ENCODE results near the gene TPSB2. TPM values are rescaled to one million over a fixed set of nuclear protein-coding genes. Genes with fewer than 3 reads are reported as not detected.
"Not testable (repeated sequence)": the region's sequence is repeated elsewhere in the genome, so short reads cannot be mapped to it uniquely, and the experiment has no call there.

TPSB2 gene
- total RNA-seq, 1 experiment from 2014 or later = not detected

GRCh38 chr16:1261131-1261892, 31.3 kb upstream of the TPSB2 start:
- DNase-seq (ENCODE audit: low read depth) = peak; percentile 36

- no peak for DNase-seq (ENCODE audit: low read depth)
Measured at GRCh38 chr16:1260101-1260680, 30.2 kb upstream of the TPSB2 start.

DNA sequence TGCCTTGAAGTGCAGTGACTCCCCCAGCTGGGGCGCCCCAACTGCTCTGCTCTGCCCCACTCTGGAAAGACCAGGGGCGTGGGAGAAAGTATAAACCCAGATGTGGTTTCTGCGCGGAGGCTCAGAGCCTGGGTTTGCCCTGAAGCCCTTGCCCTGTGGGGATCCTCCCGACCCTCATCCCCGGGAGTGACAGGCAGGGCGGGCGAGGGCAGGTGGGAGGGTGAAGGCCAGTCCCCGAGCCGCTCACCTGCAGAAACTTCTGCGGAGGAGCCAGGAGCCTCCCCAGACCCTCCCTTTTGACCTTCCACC, 29.7 kb upstream of the TPSB2 start:
- no peak for DNase-seq (ENCODE audit: low read depth)

DNA sequence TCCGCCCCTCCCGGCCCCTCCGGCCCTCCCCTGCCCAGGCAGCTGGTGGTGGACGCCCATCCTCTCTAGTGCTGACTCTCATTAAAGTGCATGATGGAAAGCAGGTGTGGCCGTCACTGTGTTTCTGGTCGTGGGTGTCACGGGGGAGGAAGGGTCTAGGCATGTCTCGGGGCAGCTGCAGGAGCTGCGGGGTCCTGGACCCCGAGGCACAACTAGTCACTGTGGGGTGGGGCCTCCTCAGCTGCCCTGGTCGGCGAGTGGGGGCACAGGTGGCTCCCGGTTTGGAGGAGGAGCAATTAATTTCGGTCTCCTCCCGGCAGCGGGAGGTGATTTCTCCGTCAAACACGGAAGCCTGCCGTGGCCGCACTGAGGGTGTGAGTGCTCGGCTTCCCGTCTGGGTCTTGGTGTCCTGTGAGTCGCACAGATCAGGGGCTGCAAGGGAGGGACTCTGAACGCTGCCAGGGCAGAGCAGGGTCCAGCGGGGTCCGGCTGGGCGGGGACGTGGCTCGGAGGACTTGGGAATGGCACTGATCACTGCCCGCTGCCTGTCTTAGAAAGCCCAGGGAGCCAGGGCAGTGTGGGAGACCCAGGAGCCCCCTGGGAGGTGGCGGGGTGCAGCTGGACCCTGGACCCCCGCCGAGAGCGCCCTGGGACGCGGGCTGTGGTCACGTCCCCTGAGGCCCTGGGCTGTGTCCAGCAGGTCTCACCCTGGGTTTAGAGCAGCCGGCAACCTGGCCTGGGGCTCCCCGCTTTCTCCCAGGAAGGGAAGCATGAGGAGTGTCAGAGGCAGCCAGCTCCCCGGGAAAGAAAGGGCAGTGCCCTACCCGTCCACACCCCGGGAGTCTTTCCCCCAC, 29.1 kb upstream of the TPSB2 start:
- no peak for DNase-seq (ENCODE audit: low read depth)

GRCh38 chr16:1258225-1258600, 28.2 kb upstream of the TPSB2 start:
- DNase-seq (ENCODE audit: low read depth) = peak; percentile 11

- no peak for DNase-seq (ENCODE audit: low read depth)
Measured at GRCh38 chr16:1257561-1258224, 27.7 kb upstream of the TPSB2 start.

DNA sequence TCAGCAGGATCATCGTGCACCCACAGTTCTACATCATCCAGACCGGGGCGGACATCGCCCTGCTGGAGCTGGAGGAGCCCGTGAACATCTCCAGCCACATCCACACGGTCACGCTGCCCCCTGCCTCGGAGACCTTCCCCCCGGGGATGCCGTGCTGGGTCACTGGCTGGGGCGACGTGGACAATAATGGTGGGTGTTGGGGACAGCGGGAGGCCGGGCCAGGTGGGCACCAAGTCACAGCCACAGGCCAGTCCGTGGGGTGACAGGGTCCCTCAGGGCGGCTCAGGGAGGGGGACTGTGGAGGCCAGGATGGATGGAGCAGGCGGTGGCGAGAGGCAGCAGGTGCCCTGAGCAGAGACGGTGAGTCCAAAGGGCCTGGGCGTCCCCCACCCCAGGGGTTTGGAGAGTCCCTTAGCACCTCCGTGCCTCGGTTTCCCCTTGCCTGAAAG, 26.9 kb upstream of the TPSB2 start:
- no peak for DNase-seq (ENCODE audit: low read depth)

GRCh38 chr16:1256296-1256873, 26.4 kb upstream of the TPSB2 start:
- not testable (repeated sequence) for DNase-seq (ENCODE audit: low read depth)

DNA sequence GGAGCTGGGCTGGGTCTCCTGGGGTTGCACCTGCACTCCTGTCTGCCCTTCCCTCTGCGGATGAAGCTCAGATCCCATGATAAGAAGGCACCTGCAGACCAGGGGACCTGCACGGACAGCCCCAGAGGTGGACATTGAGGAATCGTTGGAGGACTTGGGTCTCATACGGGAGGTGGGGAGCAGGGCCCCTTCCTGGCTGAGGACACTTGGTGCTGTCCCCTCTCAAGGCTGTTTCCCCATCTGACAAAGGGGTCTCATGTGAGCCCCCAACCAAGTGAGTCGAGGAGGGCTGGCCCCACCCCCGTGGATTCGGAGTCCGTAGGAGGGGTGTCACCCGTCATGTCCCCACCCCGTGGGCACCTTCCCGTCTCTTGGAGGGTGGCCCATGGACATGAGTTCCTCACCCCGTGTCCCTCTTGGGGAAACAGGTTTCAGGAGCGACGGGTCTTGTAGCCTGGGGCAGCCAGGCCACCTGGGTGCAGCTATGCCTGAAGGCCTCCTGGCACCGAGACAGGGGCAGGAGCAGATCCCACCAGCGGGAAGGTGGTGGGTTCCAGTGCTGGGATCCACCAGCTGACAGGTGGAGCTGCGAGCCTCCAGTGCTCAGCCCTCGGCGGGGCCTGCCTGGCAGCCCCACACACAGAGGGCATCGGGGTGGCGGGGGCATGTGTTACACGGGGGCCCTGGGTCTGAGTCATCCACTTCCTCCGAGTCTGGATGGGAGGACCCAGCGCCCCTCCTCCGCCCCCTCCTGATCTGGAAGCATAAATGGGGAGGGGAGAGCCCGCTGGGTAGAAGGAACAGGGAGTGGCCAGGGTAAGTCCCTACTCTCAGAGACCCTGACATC, 25.5 kb upstream of the TPSB2 start, which contains the start of gene TPSD1:
TSS of gene TPSD1 (plus strand) at position 794 of the 847 bp plus-strand sequence. CDS start 212 bp downstream, outside the sequence.
- DNase-seq (ENCODE audit: low read depth) = not testable (repeated sequence)

DNA sequence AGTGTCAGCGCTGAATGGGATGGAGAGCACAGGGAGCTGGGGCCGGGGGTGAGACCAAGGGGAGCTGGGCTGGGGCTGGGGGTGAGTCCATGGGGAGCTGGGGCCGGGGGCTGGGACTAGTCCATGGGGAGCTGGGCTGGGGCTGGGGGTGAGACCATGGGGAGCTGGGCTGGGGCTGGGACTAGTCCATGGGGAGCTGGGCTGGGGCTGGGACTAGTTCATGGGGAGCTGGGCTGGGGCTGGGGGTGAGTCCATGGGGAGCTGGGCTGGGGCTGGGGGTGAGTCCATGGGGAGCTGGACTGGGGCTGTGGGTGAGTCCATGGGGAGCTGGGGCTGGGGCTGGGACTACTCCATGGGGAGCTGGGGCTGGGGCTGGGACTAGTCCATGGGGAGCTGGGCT, 24.8 kb upstream of the TPSB2 start:
- not testable (repeated sequence) for DNase-seq (ENCODE audit: low read depth)

DNA sequence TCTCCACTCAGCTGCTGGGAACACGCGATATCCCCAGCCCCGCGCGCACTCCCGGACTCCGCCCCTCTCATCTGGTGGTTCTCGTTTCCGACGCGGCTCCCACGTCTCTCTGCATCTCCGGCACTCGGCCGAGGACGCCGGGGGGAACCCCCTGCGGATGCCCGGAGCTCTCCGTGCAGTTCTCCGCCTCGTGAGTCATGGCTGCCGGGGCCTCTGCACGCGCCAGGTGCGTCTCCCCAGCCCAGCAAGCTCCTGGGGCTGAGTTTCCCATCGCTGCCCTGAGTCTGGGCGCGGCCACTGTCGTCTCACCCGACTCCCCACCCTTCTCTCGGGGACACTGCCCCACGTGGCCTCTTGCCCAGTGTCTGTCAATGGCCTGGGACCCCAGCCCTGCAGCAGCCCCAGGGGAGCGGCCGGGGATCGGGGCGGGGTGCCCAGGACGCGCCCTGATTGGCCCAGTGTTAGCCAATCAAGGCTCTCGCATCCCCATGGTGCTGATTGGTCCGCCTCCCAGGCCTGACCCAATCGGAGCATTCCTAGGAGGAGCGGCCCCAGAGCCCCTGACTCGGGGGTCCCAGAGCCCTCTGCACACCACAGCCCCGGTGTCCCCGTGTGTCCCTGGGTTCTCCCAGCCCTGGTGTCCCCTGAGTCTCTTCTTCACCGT, 23.8 kb upstream of the TPSB2 start:
- not testable (repeated sequence) for DNase-seq (ENCODE audit: low read depth)

DNA sequence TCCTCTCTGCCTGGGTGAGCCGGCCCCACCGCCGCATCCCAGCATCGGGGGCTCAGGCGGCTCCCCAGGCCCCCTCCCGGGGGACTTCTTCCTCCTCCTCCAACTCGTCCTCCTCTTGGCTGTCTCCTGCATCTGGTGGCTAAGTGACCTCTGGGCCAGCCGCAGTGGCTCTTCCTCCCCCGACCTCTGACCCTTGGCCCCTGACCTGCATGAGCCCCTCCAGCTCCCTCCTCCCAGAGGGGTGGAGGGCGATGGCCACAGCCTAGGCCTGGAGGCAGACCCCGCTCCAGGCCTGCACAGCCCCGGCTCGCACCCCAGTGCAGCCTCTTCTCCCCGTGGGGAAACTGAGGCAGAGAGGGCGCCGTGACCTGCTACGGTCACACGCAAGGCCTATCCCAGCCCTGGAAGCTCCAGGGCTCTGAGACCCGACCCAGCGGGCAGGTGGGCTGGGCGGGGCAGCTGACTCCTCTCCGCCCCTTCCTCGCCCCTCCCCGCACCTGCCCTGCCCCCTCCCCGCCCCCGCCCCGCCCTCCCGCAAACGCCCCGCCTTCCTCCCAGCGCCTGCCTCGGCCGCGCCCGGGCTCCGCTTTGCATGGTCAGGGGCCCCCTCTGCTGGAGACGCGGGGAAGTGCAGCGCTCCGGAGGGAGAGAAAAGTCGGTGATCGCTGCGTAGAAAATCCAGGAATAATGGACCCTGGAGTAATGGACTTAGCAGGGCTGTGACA, 19.2 kb upstream of the TPSB2 start:
- not testable (repeated sequence) for DNase-seq (ENCODE audit: low read depth)

- not testable (repeated sequence) for DNase-seq (ENCODE audit: low read depth)
Measured at GRCh38 chr16:1247903-1248537, 18.0 kb upstream of the TPSB2 start.

GRCh38 chr16:1245452-1246020, 15.6 kb upstream of the TPSB2 start:
- no peak for DNase-seq (ENCODE audit: low read depth)

- DNase-seq (ENCODE audit: low read depth) = peak; percentile 57
Measured at GRCh38 chr16:1244881-1245280, 14.9 kb upstream of the TPSB2 start.

GRCh38 chr16:1243907-1244850, 14.2 kb upstream of the TPSB2 start:
- DNase-seq (ENCODE audit: low read depth) = not testable (repeated sequence)

GRCh38 chr16:1243363-1243762, 13.4 kb upstream of the TPSB2 start:
- not testable (repeated sequence) for DNase-seq (ENCODE audit: low read depth)

Measured in M059J (cell line).